Tibial artery (tissue), 4 donors: ENCODE measurements around the gene PTPRJ.

Source experiments
- DNase-seq, 2 donors: peaks; one replicate each; pipeline ENCODE4 v3.0.0-alpha.2; 2019
- H3K27ac ChIP-seq, 2 donors: fragments of 200-600 bp; sonication (generic) in 1 of 2; 1 replicate in 1 of 2; 2 replicates in 1 of 2; pipeline ENCODE4 v1.5.1; 2018 to 2019; ENCODE audit warnings: mild to moderate bottlenecking in 1 of 2
- H3K27me3 ChIP-seq, 2 donors: fragments of 200-600 bp; sonication (generic) in 1 of 2; one replicate each; pipeline versions ENCODE4 v1.5.1 to v1.6.0; 2016 to 2019
- H3K36me3 ChIP-seq, 3 donors: fragments of 200-600 bp; sonication (generic) in 2 of 3; one replicate each; pipeline ENCODE4 v1.5.1; 2016 to 2019; ENCODE audit warnings: mild to moderate bottlenecking in 2 of 3
- H3K4me1 ChIP-seq, 4 donors: fragments of 200-600 bp; sonication (generic) in 2 of 4; 1 replicate in 3 of 4; 2 replicates in 1 of 4; pipeline ENCODE4 v1.5.1; 2016 to 2019
- H3K4me3 ChIP-seq, 2 donors: fragments of 200-600 bp; sonication (generic) in 1 of 2; 1 replicate in 1 of 2; 2 replicates in 1 of 2; pipeline ENCODE4 v1.5.1; 2018 to 2019; ENCODE audit warnings: mild to moderate bottlenecking in 2 of 2
- H3K9me3 ChIP-seq, 3 donors: fragments of 200-600 bp; sonication (generic) in 1 of 3; one replicate each; pipeline ENCODE4 v1.5.1; 2016 to 2019
- intact Hi-C: fragments of 100-400 bp; cut with DNase I; formaldehyde crosslinking; loops from one replicate; pipeline ENCODE4 v1.15.0; 2023; ENCODE audit warnings: low total_unique reads
- TF ChIP-seq, protein P1 (sequence below), 2 experiments: fragments of 200-600 bp in 1 of 2; fragments of 450-650 bp in 1 of 2; IDR thresholded peaks; one replicate each; pipeline ENCODE4 v1.5.1; 2017 to 2019; ENCODE audit warnings: antibody characterized with exemption in 2 of 2, mild to moderate bottlenecking in 1 of 2, moderate library complexity in 1 of 2

Gene PTPRJ

DNA sequence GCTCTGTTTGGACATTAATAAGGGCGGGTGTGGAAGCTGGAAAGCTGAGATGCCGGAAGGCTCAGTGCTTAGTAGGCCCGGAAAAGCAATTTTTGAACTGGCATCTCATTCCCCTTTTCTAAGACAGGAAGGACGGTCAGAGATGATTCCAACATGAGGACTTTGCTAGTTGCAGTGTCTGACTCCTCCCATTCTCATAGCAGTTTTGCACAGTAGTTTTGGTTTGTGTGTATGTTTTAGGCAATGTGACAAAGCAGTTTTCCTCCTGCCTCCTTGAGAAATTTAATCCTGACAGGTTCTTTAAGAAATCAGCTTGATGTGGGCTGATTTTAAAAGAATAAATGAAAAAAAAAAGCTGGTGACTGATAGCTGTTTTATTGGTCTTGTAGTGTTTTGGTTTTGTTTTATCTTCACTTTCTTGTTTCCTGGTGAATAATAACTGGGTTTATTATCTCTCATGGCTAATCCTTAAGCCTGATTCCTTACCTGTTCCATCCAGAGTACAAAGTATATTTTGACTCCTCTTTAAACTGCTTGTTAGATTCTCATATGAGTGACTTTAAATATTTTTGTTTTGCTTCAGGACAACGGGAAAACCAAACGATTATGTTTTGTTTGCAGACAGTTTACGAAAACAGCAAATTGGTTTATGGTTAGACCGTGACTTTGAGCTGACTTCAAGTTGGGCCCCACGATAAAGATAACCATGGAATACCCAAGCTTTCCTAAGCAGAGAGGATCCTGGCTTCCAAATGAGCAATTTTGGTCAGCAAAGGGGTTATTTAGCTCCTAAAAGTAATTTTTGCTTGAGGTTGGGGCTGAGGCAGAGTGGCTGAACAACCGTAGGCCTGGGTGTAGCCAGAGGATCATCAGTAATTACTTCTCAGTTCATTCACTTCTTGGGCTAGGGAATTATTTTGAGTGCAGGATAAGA is 3.4 kb downstream of the PTPRJ start:
- intact Hi-C loops, result no loop called here
- H3K36me3 ChIP-seq, result no peaks in the 10 kb centered on the region
- TF ChIP-seq, protein P1, sequence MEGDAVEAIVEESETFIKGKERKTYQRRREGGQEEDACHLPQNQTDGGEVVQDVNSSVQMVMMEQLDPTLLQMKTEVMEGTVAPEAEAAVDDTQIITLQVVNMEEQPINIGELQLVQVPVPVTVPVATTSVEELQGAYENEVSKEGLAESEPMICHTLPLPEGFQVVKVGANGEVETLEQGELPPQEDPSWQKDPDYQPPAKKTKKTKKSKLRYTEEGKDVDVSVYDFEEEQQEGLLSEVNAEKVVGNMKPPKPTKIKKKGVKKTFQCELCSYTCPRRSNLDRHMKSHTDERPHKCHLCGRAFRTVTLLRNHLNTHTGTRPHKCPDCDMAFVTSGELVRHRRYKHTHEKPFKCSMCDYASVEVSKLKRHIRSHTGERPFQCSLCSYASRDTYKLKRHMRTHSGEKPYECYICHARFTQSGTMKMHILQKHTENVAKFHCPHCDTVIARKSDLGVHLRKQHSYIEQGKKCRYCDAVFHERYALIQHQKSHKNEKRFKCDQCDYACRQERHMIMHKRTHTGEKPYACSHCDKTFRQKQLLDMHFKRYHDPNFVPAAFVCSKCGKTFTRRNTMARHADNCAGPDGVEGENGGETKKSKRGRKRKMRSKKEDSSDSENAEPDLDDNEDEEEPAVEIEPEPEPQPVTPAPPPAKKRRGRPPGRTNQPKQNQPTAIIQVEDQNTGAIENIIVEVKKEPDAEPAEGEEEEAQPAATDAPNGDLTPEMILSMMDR (IDR thresholded peaks at IDR 0.05), result no peak
- no peaks in the 10 kb centered on the region for H3K27me3 ChIP-seq
- DNase-seq, result no peak
- no peaks in the 10 kb centered on the region for H3K9me3 ChIP-seq
- H3K4me1 ChIP-seq, result peaks cover 0 to 18% (median 13%) of the 10 kb centered on the region in 4 donors
- no peak overlapping the region for H3K27ac ChIP-seq
- H3K4me3 ChIP-seq, result no peak overlapping the region

DNA sequence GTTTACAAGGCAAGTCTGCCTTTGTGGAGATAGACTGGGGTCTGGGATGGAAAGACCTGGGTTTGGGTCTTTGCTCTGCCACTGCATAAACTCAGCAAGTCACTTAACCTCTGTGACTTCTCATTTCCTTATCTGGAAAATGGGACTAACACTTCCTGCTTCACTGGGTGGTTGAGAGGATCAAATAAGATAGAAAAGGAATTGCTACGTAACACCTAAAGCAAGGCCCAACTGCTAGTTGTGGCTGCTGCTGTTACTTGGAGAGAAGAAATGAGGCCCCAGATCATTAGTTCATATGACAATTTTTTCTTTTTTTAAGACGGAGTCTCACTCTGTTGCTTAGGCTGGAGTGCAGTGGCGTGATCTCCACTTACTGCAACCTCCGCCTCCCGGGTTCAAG is 5.9 kb downstream of the PTPRJ start:
- Histone ChIP-seq H3K27me3 (no peaks in the 10 kb centered on the region), H3K9me3 (no peaks in the 10 kb centered on the region), H3K4me3 (no peak overlapping the region), H3K4me1 (peaks cover 0 to 16% (median 11%) of the 10 kb centered on the region in 4 donors), H3K27ac (no peak overlapping the region), H3K36me3 (no peaks in the 10 kb centered on the region)
- TF ChIP-seq, protein P1 (IDR thresholded peaks at IDR 0.05), result no peak
- intact Hi-C loops, result loop anchor here (5.0 kb wide), 1 partner anchor 76 kb away; no protein-coding TSS in a partner anchor
- no peak for DNase-seq

DNA sequence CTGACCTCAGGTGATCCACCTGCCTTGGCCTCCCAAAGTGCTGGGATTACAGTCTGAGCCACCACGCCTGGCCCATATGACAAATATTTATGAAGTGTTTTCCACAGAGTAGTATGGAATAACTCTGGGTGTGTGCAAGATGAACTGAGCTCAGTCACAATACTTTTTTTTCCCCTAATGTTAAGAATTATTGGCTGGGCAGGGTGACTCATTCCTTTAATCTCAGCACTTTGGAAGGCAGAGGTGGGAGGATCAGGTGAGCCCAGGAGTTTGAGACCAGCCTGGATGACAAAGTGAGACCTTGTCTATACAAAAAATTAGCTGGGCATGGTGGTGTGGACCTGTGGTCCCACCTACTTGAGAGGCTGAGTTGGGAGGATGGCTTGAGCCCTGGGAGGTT is 6.4 kb downstream of the PTPRJ start:
- no peak overlapping the region for H3K27ac ChIP-seq
- no peaks in the 10 kb centered on the region for H3K36me3 ChIP-seq
- H3K9me3 ChIP-seq, result no peaks in the 10 kb centered on the region
- peaks cover 0 to 16% (median 8%) of the 10 kb centered on the region in 4 donors for H3K4me1 ChIP-seq
- H3K4me3 ChIP-seq, result no peak overlapping the region
- TF ChIP-seq, protein P1 (IDR thresholded peaks at IDR 0.05), result no peak
- DNase-seq, result no peak
- no peaks in the 10 kb centered on the region for H3K27me3 ChIP-seq
- intact Hi-C loops, result loop anchor here (5.0 kb wide), 1 partner anchor 76 kb away; no protein-coding TSS in a partner anchor

DNA sequence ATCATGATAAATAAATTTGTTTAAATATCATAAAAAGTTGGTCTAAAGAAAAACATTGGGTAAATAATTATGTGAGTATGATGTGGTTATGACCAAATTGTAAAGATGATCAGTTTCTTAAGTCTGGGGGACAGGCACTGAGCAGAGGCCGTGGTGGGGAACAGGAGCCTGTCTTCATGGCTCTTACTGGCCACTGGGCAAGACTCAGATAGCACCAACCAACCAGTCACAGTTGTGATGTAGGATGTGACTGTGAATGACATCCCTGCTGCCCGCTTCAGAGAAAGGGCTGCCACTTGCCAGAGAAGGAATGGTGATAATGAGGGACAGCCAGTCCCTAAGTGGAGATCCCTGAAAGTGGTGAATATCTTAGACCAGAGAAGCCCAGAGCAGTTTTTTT is 7.0 kb downstream of the PTPRJ start:
- Histone ChIP-seq H3K27me3 (no peaks in the 10 kb centered on the region), H3K4me3 (no peak overlapping the region), H3K9me3 (no peaks in the 10 kb centered on the region), H3K27ac (no peak overlapping the region), H3K36me3 (no peaks in the 10 kb centered on the region), H3K4me1 (peaks cover 0 to 10% (median 3%) of the 10 kb centered on the region in 4 donors)
- no peak for DNase-seq
- intact Hi-C loops, result loop anchor here (5.0 kb wide), 1 partner anchor 75 kb away; no protein-coding TSS in a partner anchor
- TF ChIP-seq, protein P1 (IDR thresholded peaks at IDR 0.05), result no peak

DNA sequence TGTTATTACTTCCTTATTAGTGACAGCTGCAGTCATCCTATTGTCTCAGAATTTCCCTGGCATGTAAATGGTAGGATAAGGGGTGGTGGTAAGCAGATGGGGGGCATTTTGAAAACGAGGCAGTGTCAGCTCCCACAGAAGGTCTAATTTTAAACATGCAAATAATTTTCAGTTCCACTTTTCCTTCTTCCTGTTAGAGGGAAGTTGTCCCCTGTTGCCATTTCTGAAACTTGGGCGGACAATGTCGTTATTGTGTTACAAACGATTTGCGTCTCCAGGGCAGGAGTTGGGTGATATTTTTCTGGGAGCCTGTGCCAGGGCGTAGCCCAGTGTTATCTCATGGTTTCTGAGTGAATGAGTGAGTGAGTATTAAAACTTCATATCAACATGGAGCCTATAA is 7.4 kb downstream of the PTPRJ start:
- TF ChIP-seq, protein P1 (IDR thresholded peaks at IDR 0.05), result no peak
- Histone ChIP-seq H3K4me1 (peaks cover 0 to 9% (median 3%) of the 10 kb centered on the region in 4 donors), H3K27ac (no peak overlapping the region), H3K4me3 (no peak overlapping the region), H3K9me3 (no peaks in the 10 kb centered on the region), H3K36me3 (no peaks in the 10 kb centered on the region), H3K27me3 (no peaks in the 10 kb centered on the region)
- intact Hi-C loops, result loop anchor here (5.0 kb wide), 1 partner anchor 75 kb away; no protein-coding TSS in a partner anchor
- no peak for DNase-seq
